ENCODE data around the gene ZNF23. TPM values are rescaled to one million over a fixed set of nuclear protein-coding genes. Genes with fewer than 3 reads are reported as not detected.

Gene ZNF23
- total and polyA plus RNA-seq, 10 of the 15 experiments (the other 5 are each of a cell fraction or from before 2014, with no cell fraction given): 3.6 to 11.5 (median 8.7) TPM

GRCh38 chr16:71404364-71404763 is 57.7 kb downstream of the ZNF23 start:
- H3K9ac ChIP-seq (ENCODE audit: control insufficient read depth, insufficient read depth, low read length): no peak overlapping the region
- no peaks in the 10 kb centered on the region for H3K36me3 ChIP-seq (ENCODE audit: control insufficient read depth in 2 of 2, insufficient read depth in 2 of 2, low read length in 1 of 2)
- ChIA-PET SMC1A (ENCODE audit: uncharacterized antibody, unreplicated experiment) (no interaction called here), POLR2A (no interaction called here), RAD21 (ENCODE audit: unreplicated experiment) (no interaction called here), CTCF (interaction anchor here (1.3 kb wide), 1 partner anchor 95 kb away, joined by 3 read pairs; no protein-coding TSS in a partner anchor)
- H4K20me1 ChIP-seq (ENCODE audit: control insufficient read depth, insufficient read depth): no peaks in the 10 kb centered on the region
- no peak for FAIRE-seq
- H3K27ac ChIP-seq (ENCODE audit: control insufficient read depth, insufficient read depth): no peak overlapping the region
- no peak overlapping the region for H3K4me2 ChIP-seq (ENCODE audit: control insufficient read depth, insufficient read depth)
- BruUV-seq (replicated peaks): no TSS peak
- in situ Hi-C loops (cut with MboI) (no loop called here), intact Hi-C loops (cut with micrococcal nuclease; ENCODE audit: unreplicated experiment) (no loop called here)
- TF ChIP-seq TARDBP (IDR thresholded peaks at IDR 0.05; ENCODE audit: borderline replicate concordance) (no peak), BHLHE40 (IDR thresholded peaks at IDR 0.05; ENCODE audit: borderline replicate concordance in 1 of 2, low read depth in 2 of 2, low read length in 1 of 2) (no peak), SPI1 (IDR thresholded peaks at IDR 0.05; ENCODE audit: borderline replicate concordance, insufficient read depth, low read depth, low read length) (no peak), PAX5 (IDR thresholded peaks at IDR 0.05; ENCODE audit: borderline replicate concordance, low read depth, low read length) (no peak), SKIL (IDR thresholded peaks at IDR 0.05; ENCODE audit: low read depth, poor library complexity, severe bottlenecking) (no peak), HDGF (IDR thresholded peaks at IDR 0.05) (no peak), PAX8 (IDR thresholded peaks at IDR 0.05) (no peak), ASH2L (IDR thresholded peaks at IDR 0.05; ENCODE audit: borderline replicate concordance, low read depth) (no peak), ELK1 (IDR thresholded peaks at IDR 0.05; ENCODE audit: low read depth, low read length) (no peak), IKZF2 (IDR thresholded peaks at IDR 0.05) (no peak)
- no peak overlapping the region for H2AFZ ChIP-seq (ENCODE audit: control insufficient read depth, low read depth, low read length)
- H3K27me3 ChIP-seq (replicated peaks in 1 of 2; ENCODE audit: control insufficient read depth in 2 of 2, insufficient read depth in 2 of 2, low read length in 1 of 2): no peaks in the 10 kb centered on the region; a peak in 1 of 4 replicates
- no peak for DNase-seq (ENCODE audit: low read depth, low spot score)
- no peaks in the 10 kb centered on the region for H3K4me1 ChIP-seq (ENCODE audit: control insufficient read depth, insufficient read depth, low read length)
- no peaks in the 10 kb centered on the region for H3K79me2 ChIP-seq (ENCODE audit: control insufficient read depth, insufficient read depth, low read length)
- no peaks in the 10 kb centered on the region; the same call in 2 of the 3 replicates for H3K9me3 ChIP-seq (replicated peaks; ENCODE audit: control insufficient read depth, insufficient read depth, low read length)
- no peak overlapping the region for H3K4me3 ChIP-seq
- no peak for ATAC-seq
- WGBS (ENCODE audit: insufficient coverage, insufficient replicate concordance, low lambda C conversion rate, missing lambda C conversion rate): 43% methylated on average over 4 of the region's 4 CpGs

All from GM12878 (cell line).